Measurements from ENCODE around the gene S100A13. TPM values are rescaled to one million over a fixed set of nuclear protein-coding genes. Genes with fewer than 3 reads are reported as not detected.
"Not testable (repeated sequence)": the region's sequence is repeated elsewhere in the genome, so short reads cannot be mapped to it uniquely, and the experiment has no call there.

The S100A13 gene
- total RNA-seq, 2 donors from 2014 or later = 114 to 314 TPM

DNA sequence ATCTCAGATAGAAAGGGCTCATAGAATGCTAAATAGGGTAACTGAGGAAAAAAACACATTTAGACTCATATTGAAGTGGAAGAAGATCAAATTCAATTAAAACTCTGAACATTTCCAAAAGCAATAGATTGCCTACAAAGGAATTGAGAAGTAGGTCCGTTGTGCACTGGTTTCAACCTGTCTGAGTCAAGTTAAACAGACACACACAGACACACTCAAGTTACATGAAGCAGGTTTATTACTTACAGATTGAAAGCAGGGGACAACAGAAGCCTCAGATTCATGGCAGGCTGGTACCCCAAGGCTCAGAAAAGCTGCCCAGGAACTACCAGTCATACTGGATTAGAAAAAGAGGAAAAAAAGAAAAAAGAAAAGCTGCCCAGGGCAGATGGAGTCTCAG, 41.0 kb downstream of the S100A13 start:
- Histone ChIP-seq H3K27ac (no peak overlapping the region), H3K4me3 (no peak overlapping the region), H3K4me1 (peaks cover 0 to 10% of the 10 kb centered on the region in 2 donors), H3K9me3 (no peaks in the 10 kb centered on the region), H3K36me3 (no peaks in the 10 kb centered on the region), H3K27me3 (no peaks in the 10 kb centered on the region)
- no peak for DNase-seq (ENCODE audit: low spot score)
- TF ChIP-seq, protein P1, sequence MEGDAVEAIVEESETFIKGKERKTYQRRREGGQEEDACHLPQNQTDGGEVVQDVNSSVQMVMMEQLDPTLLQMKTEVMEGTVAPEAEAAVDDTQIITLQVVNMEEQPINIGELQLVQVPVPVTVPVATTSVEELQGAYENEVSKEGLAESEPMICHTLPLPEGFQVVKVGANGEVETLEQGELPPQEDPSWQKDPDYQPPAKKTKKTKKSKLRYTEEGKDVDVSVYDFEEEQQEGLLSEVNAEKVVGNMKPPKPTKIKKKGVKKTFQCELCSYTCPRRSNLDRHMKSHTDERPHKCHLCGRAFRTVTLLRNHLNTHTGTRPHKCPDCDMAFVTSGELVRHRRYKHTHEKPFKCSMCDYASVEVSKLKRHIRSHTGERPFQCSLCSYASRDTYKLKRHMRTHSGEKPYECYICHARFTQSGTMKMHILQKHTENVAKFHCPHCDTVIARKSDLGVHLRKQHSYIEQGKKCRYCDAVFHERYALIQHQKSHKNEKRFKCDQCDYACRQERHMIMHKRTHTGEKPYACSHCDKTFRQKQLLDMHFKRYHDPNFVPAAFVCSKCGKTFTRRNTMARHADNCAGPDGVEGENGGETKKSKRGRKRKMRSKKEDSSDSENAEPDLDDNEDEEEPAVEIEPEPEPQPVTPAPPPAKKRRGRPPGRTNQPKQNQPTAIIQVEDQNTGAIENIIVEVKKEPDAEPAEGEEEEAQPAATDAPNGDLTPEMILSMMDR (IDR thresholded peaks at IDR 0.05) = no peak

DNA sequence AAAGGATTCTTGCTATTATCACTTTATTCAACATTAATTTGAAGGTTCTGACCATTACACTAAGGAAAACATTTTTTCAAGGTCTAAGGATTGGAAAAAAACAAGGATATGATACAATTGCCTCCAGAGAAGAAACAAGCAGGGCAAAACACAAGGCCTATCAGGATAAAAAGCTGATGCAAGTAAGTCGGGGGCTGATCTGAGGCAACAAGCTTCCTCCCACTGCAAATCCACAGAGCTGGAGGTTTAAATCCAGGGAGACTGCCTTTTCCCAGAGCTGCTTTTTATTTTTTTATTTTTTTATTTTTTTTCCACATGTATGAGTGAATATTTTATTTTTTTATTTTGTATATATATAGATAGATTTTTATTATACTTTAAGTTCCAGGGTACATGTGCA, 42.3 kb downstream of the S100A13 start:
- no peaks in the 10 kb centered on the region for H3K9me3 ChIP-seq
- no peaks in the 10 kb centered on the region for H3K36me3 ChIP-seq
- no peaks in the 10 kb centered on the region for H3K27me3 ChIP-seq
- H3K4me1 ChIP-seq = peaks cover 0 to 10% of the 10 kb centered on the region in 2 donors
- TF ChIP-seq, protein P1 (IDR thresholded peaks at IDR 0.05) = no peak
- H3K27ac ChIP-seq = no peak overlapping the region
- no peak for DNase-seq (ENCODE audit: low spot score)
- no peak overlapping the region for H3K4me3 ChIP-seq

DNA sequence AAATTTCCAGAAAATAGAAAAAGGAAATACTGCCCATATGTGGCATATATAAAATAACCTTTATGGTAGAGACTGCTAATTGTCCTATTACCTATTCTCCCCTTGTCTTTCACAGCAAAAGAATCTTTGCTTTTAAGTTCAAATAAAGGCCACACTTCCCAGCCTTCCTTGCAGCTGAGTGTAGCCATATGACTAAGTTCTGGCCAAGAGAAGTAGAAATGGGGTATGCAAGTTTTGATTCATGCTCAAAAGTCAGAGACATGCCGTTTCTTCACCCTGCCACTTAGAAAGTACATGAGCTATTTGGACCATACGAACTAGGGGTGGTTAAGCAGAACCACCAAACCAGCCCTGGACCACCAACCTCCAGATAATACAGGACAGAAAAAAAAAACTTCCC, 43.3 kb downstream of the S100A13 start:
- Histone ChIP-seq H3K4me1 (peaks cover 0 to 10% of the 10 kb centered on the region in 2 donors), H3K27ac (no peak overlapping the region), H3K4me3 (no peak overlapping the region), H3K36me3 (no peaks in the 10 kb centered on the region), H3K27me3 (no peaks in the 10 kb centered on the region), H3K9me3 (no peaks in the 10 kb centered on the region)
- DNase-seq (ENCODE audit: low spot score) = no peak
- TF ChIP-seq, protein P1 (IDR thresholded peaks at IDR 0.05) = no peak

DNA sequence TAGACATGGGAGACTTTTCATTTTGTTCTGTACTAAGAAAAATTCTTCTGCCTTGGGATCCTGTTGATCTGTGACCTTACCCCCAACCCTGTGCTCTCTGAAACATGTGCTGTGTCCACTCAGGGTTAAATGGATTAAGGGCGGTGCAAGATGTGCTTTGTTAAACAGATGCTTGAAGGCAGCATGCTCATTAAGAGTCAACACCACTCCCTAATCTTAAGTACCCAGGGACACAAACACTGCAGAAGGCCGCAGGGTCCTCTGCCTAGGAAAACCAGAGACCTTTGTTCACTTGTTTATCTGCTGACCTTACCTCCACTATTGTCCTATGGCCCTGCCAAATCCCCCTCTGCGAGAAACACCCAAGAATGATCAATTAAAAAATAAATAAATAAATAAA, 43.8 kb downstream of the S100A13 start:
- DNase-seq (ENCODE audit: low spot score); H3K27me3 ChIP-seq; H3K4me3 ChIP-seq; H3K36me3 ChIP-seq; H3K9me3 ChIP-seq; H3K27ac ChIP-seq: not testable (repeated sequence)
- H3K4me1 ChIP-seq = peaks cover 0 to 10% of the 10 kb centered on the region in 2 donors

DNA sequence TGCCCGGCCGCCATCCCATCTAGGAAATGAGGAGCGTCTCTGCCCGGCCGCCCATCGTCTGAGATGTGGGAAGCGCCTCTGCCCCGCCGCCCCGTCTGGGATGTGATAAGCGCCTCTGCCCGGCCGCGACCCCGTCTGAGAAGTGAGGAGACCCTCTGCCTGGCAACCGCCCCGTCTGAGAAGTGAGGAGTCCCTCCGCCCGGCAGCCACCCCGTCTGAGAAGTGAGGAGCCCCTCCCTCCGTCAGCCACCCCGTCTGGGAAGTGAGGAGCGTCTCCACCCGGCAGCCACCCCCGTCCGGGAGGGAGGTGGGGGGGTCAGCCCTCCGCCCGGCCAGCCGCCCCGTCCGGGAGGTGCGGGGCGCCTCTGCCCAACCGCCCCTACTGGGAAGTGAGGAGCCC, 44.5 kb downstream of the S100A13 start:
- not testable (repeated sequence) for H3K9me3 ChIP-seq; H3K36me3 ChIP-seq; H3K4me3 ChIP-seq; DNase-seq (ENCODE audit: low spot score); H3K27me3 ChIP-seq; H3K27ac ChIP-seq
- peaks cover 0 to 10% of the 10 kb centered on the region in 2 donors for H3K4me1 ChIP-seq

DNA sequence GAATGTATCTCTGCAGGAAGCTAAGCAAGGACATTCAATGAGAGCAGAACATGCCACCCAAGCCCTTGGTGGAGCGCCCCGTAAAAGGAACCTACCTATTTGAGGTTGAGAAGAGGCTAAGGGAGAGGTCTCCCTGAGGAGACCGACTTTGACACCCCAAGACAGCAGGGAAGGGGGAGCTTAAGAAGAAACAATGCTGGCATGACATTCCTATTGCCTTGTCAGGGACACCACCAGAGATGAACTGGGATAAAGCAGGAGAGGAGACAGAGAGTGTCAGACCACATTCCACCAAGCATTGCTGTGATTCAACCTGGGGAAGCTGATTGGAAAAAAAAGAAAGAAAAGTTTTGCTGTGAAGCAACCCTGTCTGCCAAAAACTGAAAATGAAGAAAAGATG, 48.4 kb downstream of the S100A13 start:
- H3K36me3 ChIP-seq = no peaks in the 10 kb centered on the region
- H3K4me1 ChIP-seq = no peaks in the 10 kb centered on the region
- H3K27ac ChIP-seq = no peak overlapping the region
- no peak overlapping the region for H3K4me3 ChIP-seq
- TF ChIP-seq, protein P1 (IDR thresholded peaks at IDR 0.05) = no peak
- DNase-seq (ENCODE audit: low spot score) = no peak
- H3K9me3 ChIP-seq = no peaks in the 10 kb centered on the region
- no peaks in the 10 kb centered on the region for H3K27me3 ChIP-seq

DNA sequence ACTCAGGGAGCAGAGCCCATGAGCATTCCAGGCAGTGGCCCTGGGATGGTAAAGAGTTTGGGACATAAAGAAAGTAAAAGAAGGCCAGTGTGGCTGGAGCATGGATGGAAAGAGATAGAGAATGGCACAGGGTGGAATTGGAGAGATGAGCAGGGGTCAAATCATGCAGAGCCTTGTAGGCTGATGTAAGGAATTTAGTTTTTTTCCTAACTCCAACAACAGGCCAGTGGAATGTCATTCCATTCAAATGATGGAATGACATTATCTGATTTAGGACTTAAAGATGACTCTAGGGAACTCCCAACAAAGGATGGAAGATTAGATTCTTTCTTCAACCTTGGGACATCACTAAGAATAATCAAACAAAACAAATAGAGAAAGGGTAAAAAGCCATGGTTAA, 48.8 kb downstream of the S100A13 start:
- Histone ChIP-seq H3K9me3 (no peaks in the 10 kb centered on the region), H3K36me3 (no peaks in the 10 kb centered on the region), H3K4me1 (no peaks in the 10 kb centered on the region), H3K27me3 (no peaks in the 10 kb centered on the region), H3K4me3 (no peak overlapping the region), H3K27ac (no peak overlapping the region)
- no peak for DNase-seq (ENCODE audit: low spot score)
- TF ChIP-seq, protein P1 (IDR thresholded peaks at IDR 0.05) = no peak

All from right atrium auricular region (tissue), 2 donors.